SU-DHL-6 (cell line): ENCODE results near the gene SPP1.

Experiments
- H2AFZ ChIP-seq: fragments of 200-600 bp; sonication (generic); 2 replicates; pipeline ENCODE4 v1.6.1; 2014; ENCODE audit warnings: low read depth, mild to moderate bottlenecking, moderate library complexity, mixed read lengths, antibody characterized with exemption, low read length; ENCODE audit not compliant: severe bottlenecking
- H3F3A ChIP-seq: fragments of 200-600 bp; shearing (Covaris generic); 2 replicates; pipeline ENCODE4 v1.6.0; 2016; ENCODE audit warnings: antibody characterized with exemption, mild to moderate bottlenecking; ENCODE audit not compliant: insufficient read depth
- H3K27ac ChIP-seq: fragments of 200-600 bp; sonication (generic); 2 replicates; pipeline ENCODE4 v1.5.1; 2016; ENCODE audit warnings: low read depth, mild to moderate bottlenecking, low read length, moderate library complexity, mixed read lengths
- H3K27me3 ChIP-seq: fragments of 200-600 bp; sonication (generic), shearing (Covaris generic); 2 replicates; pipeline ENCODE4 v1.6.0; 2014; ENCODE audit warnings: mild to moderate bottlenecking, low read length
- H3K36me3 ChIP-seq: fragments of 200-600 bp; sonication (generic); 2 replicates; pipeline ENCODE4 v1.6.1; 2014; ENCODE audit warnings: mild to moderate bottlenecking, low read length, mixed read lengths
- H3K4me2 ChIP-seq: fragments of 300-600, 200-600 bp; shearing (Covaris generic), sonication (generic); 2 replicates; pipeline ENCODE4 v1.6.0; 2014; ENCODE audit warnings: low read length, low read depth, mild to moderate bottlenecking; ENCODE audit not compliant: poor library complexity, severe bottlenecking
- H3K4me3 ChIP-seq: fragments of 200-600 bp; sonication (generic); 2 replicates; pipeline ENCODE4 v1.5.1; 2014; ENCODE audit warnings: antibody characterized with exemption, low read length, mild to moderate bottlenecking, mixed read lengths; ENCODE audit not compliant: insufficient read depth, poor library complexity, severe bottlenecking
- H3K79me2 ChIP-seq: fragments of 200-600 bp; sonication (generic); 2 replicates; pipeline ENCODE4 v1.6.1; 2014; ENCODE audit warnings: mild to moderate bottlenecking, low read length, moderate library complexity; ENCODE audit not compliant: insufficient read depth
- H3K9ac ChIP-seq: fragments of 200-600 bp; sonication (generic); 2 replicates; pipeline ENCODE4 v1.7.0; 2014; ENCODE audit warnings: mild to moderate bottlenecking, low read length
- H3K9me2 ChIP-seq: fragments of 200-600 bp; sonication (generic); replicated peaks from 2 replicates; pipeline ENCODE4 v1.6.1; 2014; ENCODE audit warnings: low read length; ENCODE audit not compliant: insufficient read depth
- H3K9me3 ChIP-seq: fragments of 200-600 bp; sonication (generic); 2 replicates; pipeline ENCODE4 v1.6.1; 2014; ENCODE audit warnings: low read length, mixed read lengths; ENCODE audit not compliant: insufficient read depth
- H4K20me1 ChIP-seq: fragments of 200-600 bp; sonication (generic); 2 replicates; pipeline ENCODE4 v1.6.1; 2014; ENCODE audit warnings: low read depth, mild to moderate bottlenecking, antibody characterized with exemption, low read length, moderate library complexity, mixed read lengths
- CTCF ChIP-seq: fragments of 200-600 bp; sonication (generic); IDR thresholded peaks from one replicate; pipeline ENCODE4 v1.5.1; 2017; ENCODE audit warnings: antibody characterized with exemption, mild to moderate bottlenecking, low read length, moderate library complexity; ENCODE audit not compliant: insufficient read depth, poor library complexity, severe bottlenecking
- EZH2phosphoT487 ChIP-seq: fragments of 200-600 bp; sonication (generic), shearing (Covaris generic); conservative IDR thresholded peaks from 2 replicates; pipeline ENCODE4 v1.6.1; 2018; ENCODE audit warnings: mild to moderate bottlenecking, antibody characterized with exemption, low read length, moderate library complexity, mixed read lengths

The SPP1 gene

DNA sequence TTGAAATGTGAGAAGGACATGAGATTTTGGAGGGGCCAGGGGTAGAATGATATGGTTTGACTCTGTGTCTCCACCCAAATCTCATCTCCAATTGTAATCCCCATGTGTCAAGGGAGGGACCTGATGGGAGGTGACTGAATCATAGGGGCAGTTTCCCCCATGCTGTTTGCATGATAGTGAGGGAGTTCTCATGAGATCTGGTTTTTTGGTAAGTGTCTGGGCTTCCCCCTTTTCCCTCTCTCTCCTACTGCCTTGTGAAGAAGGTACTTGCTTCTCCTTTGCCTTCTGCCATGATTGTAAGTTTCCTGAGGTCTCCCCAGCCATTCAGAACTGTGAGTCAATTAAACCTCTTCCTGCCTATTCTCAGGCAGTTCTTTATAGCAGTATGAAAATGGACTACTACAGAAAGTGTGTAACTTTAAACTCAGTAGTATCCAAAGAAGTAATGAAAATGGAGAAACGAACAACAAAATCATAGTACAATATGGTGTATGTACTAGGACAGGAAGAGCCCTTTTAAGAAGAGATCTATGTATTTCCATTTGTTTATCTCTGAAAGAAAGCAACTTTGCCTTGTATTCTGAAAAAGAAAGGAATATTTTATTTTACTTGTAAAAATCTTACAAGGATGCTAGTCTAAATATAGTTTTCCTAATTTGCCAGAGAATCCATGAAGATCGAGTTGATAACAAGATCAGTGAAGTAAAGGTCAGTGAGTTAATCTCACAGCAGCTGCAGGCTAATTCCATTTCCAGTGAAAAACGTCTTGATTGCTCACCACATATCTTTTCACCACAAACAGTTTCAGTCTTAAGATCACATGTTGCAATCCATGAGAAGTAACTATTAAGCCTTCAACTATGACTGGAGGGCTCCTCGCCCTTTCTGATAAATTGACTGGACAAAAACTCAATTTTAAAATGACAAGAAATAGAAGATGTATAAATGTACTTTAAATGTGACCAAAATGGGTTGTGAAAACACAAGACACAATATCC lies 52.4 kb downstream of the SPP1 start:
- no peaks in the 10 kb centered on the region for H3K79me2 ChIP-seq
- H3F3A ChIP-seq = no peaks in the 10 kb centered on the region
- H3K27ac ChIP-seq = no peak overlapping the region
- H3K9me2 ChIP-seq = no peaks in the 10 kb centered on the region
- H2AFZ ChIP-seq = no peak overlapping the region
- H3K9ac ChIP-seq = no peak overlapping the region
- no peaks in the 10 kb centered on the region for H3K9me3 ChIP-seq
- H3K27me3 ChIP-seq = no peaks in the 10 kb centered on the region
- no peaks in the 10 kb centered on the region for H3K36me3 ChIP-seq
- no peak overlapping the region for H3K4me2 ChIP-seq
- no peak overlapping the region for H3K4me3 ChIP-seq
- TF ChIP-seq CTCF (no peak), EZH2phosphoT487 (no peak)
- no peaks in the 10 kb centered on the region for H4K20me1 ChIP-seq

- H3K9ac ChIP-seq = no peak overlapping the region
- TF ChIP-seq EZH2phosphoT487 (no peak), CTCF (no peak)
These were observed 53.4 kb downstream of the SPP1 start for GRCh38 chr4:88028946-88029345.

GRCh38 chr4:88029556-88029955 lies 54.0 kb downstream of the SPP1 start:
- no peak overlapping the region for H3K9ac ChIP-seq
- H3K9me3 ChIP-seq = no peaks in the 10 kb centered on the region
- no peaks in the 10 kb centered on the region for H3K36me3 ChIP-seq
- no peak overlapping the region for H3K4me2 ChIP-seq
- H3K27me3 ChIP-seq = no peaks in the 10 kb centered on the region
- H2AFZ ChIP-seq = no peak overlapping the region
- no peaks in the 10 kb centered on the region for H3K79me2 ChIP-seq
- no peaks in the 10 kb centered on the region for H3K9me2 ChIP-seq
- no peaks in the 10 kb centered on the region for H4K20me1 ChIP-seq
- TF ChIP-seq CTCF = no peak
- TF ChIP-seq EZH2phosphoT487 = no peak
- H3F3A ChIP-seq = no peaks in the 10 kb centered on the region
- H3K4me3 ChIP-seq = no peak overlapping the region
- no peak overlapping the region for H3K27ac ChIP-seq

More at GRCh38 chr4:88028946-88029345, 53.4 kb downstream of the SPP1 start:
- Histone ChIP-seq H3K27ac (no peak overlapping the region), H4K20me1 (no peaks in the 10 kb centered on the region), H3K4me2 (no peak overlapping the region), H3K27me3 (no peaks in the 10 kb centered on the region), H3K4me3 (no peak overlapping the region), H2AFZ (no peak overlapping the region), H3K9me3 (no peaks in the 10 kb centered on the region), H3K79me2 (no peaks in the 10 kb centered on the region), H3F3A (no peaks in the 10 kb centered on the region), H3K9me2 (no peaks in the 10 kb centered on the region), H3K36me3 (no peaks in the 10 kb centered on the region)
